HG03521 (cell line): ENCODE data around the gene MECP2.

Experiments used
- ATAC-seq: cut with Tn5 transposase; IDR thresholded peaks from one replicate; pipeline ENCODE4 v1.9.1; 2021; ENCODE audit warnings: mild to moderate bottlenecking, moderate library complexity; ENCODE audit not compliant: unreplicated experiment

Gene MECP2

GRCh38 chrX:154064637-154065435 is 32.7 kb downstream of the MECP2 start:
- no peak for ATAC-seq

GRCh38 chrX:154063234-154063633 is 34.3 kb downstream of the MECP2 start:
- ATAC-seq: no peak

DNA sequence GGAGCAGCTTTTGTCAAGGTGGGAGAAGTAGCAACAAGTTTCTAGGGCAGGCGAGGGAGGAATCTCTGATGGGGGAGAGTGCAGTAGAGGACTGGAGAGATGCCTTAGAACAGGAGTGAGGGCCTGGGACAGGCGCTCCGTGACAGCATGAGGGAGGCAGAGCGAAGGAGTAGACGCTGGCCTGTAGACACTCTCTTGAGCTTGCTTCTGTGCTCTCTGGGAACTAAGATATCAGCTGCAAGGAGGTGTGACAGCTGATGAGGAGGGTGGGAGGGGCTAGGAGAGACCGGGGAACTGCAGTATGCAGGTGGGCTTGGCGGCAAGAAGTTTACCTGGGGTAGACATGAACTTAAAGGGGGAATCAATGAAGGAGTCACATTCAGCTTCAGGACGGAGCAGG is 35.7 kb downstream of the MECP2 start:
- ATAC-seq: no peak

DNA sequence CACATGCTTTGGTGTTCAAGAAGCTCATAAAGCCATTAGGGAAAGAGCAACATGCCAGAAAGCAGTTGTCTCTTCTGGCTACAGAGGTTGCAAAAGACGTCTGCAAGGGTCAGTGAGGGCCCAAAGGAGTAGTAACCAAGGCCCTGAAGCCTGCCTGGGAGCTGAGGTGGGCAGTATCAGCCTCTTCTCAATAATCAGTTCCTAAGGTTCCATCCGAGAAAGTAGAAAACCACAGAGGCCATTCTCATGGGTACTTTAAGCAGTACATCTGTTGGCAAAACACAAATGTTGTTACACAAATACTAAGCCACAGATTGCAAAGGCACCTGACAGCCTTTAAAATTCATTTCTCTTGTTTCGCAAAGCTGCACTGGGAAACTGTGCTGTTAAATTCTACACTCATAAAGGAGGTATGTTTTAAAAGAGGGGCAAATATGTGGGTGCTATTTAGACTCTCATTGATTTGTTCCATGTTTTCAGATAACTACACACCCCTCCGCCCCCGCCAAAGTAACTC is 37.7 kb downstream of the MECP2 start:
- no peak for ATAC-seq

DNA sequence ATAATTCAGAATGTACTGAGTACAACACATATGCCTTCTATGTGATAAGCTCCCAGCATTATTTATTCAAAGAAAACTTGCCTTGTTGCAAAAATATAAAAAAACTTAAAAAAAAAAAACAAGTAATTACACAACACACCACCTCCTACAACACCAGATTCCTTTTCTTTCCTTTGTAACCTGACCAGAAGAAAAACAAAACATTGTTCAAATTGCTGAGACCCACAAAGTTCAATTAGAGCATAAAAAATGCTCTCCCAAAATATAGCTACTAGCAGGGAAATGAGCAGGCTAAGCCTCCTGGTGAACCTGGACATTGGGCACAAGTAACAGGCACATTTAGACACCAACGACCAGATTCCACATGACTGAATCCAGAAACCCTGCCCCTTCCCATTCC is 38.3 kb downstream of the MECP2 start:
- no peak for ATAC-seq

- ATAC-seq: no peak
Measured at GRCh38 chrX:154058214-154058997, 39.1 kb downstream of the MECP2 start.

DNA sequence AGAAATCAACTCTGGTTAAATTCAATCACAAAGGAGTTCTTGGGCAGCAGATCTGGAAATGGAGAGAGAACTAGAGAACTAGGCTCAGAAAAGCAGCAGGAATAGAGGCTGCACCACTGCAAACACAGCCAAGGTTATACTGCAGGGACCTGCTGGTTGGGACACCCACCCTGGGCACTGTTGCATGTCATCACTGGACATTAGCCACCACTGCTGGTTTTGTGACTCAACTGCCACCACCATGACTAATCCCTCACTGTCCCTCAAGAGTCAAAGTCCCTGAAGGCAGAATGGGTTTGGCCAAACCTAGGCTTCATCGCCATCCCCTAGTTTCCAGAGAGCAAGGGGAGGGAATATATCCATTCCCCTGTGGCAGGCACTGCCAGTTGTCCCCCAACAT is 39.7 kb downstream of the MECP2 start:
- ATAC-seq: no peak

GRCh38 chrX:154056770-154057241 is 40.7 kb downstream of the MECP2 start:
- ATAC-seq: no peak

DNA sequence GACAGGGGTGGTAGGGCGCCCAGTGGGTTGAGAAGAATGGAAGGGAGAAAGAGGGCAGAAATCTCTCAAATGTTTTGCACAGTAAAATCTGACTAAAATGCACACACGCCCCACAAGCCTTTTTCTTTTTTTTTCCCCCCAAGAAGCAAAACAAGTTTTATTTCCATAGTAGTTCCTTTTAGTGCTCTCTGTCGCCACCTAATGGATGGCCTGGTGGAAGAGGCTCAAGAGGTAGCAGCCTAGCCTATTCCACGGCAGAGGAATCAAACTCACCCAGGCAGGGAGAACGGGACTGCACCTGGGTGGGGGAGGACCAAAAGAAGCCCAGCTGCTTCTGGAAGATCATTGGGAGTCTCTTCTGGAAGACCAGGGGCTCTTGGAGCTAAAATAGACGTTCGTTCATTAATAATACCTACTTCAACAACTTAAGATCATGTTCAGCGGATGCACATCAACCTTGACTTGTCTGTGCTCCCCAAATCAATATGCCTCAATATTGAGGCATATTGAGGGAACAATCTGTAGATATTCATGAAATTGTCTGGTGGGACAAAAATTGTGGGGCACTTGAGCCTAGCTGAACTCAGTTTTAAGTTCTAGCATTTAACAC is 46.2 kb downstream of the MECP2 start:
- ATAC-seq: no peak

DNA sequence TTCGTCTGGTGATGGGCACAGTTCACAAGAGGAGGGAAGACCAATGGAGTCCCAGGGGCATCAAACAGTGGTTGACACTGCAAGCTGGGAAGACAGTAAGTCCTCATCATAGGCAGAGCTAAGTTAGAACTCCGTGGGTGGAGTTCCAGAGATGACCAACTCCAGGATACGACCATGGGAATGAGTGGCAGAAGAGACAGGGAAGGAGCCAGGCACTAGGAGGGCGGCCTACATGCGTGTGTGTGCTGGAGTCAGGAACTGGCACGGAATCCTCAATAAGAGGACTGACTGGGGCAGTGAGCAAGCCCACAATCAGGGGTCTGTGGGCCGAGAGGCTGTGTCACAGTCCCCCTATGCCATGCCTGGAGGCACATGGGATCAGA is 47.4 kb downstream of the MECP2 start:
- no peak for ATAC-seq

DNA sequence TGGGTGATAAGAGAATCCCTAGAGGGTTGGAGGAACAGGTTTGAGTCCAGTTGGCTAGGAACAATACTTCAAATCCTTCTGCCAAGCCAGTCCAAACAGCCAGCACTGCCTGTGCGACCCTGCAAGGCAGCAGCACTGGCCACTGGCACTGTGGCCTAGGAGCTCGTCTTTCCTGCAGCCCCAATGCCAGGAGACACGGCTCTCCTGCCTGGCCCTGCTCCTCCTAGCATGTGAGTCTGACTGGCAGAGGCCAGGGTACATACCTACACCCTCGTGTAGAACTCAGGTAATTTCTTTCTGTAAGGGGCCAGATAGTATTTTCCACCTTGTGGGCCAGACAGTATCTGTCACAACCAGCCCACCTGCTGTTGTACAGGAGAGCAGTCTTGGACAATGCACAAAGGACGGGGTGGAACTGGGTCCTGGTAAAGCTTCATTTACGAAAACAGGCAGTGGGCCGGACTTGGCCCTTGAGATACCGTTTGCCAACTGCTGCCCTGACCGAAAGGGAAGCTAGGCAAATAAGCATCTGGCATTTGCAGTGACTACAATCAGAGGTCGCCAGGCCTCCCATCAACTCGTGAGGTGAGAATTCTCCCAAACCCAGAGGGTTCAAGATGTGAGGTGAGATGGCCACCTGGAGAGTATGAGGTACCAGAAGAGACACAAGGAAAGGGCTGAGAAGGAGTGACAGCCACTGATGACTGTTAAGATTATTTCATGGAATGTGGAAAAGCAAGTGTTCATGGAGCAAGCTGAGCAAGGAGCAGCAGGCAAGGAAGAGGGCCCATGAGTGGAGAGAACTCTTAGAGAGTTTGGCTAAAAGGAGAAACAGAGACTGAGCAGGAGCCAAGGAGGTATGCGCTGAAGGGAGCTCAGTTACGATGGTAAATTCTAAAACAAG is 48.1 kb downstream of the MECP2 start:
- ATAC-seq: no peak

DNA sequence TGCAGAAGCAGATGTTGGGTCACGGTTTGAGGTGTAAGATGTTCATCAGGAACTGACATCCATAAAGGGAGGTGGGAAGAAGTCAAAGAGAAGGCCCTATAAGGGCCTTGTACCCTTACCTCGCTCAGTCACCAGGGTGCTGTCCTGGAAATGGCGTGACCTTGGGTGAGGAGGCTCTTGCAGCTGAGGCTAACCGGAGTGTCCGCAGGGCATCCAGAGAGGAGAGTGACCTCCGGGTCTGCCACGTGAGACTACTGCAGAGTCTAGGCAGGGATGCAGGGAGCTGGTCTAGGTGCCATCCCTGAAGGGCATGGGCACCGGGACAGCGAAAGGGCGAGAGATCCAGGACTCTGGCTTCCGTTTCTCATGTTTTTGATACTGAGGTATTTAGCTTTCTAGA is 49.1 kb downstream of the MECP2 start:
- no peak for ATAC-seq

- ATAC-seq: no peak
Measured at GRCh38 chrX:154046940-154047610, 50.4 kb downstream of the MECP2 start.

GRCh38 chrX:154046031-154046781 is 51.3 kb downstream of the MECP2 start:
- ATAC-seq: no peak

GRCh38 chrX:154044091-154044490 is 53.4 kb downstream of the MECP2 start:
- no peak for ATAC-seq

- no peak for ATAC-seq
Measured at GRCh38 chrX:154043003-154043763, 54.3 kb downstream of the MECP2 start.

GRCh38 chrX:154040863-154041262 is 56.7 kb downstream of the MECP2 start:
- ATAC-seq: no peak

GRCh38 chrX:154040307-154040756 is 57.2 kb downstream of the MECP2 start:
- no peak for ATAC-seq
